ENCODE data around the gene RASSF6. TPM values are rescaled to one million over a fixed set of nuclear protein-coding genes. Genes with fewer than 3 reads are reported as not detected.

The RASSF6 gene
- polyA plus RNA-seq, 1 donor from 2014 or later, result not detected

DNA sequence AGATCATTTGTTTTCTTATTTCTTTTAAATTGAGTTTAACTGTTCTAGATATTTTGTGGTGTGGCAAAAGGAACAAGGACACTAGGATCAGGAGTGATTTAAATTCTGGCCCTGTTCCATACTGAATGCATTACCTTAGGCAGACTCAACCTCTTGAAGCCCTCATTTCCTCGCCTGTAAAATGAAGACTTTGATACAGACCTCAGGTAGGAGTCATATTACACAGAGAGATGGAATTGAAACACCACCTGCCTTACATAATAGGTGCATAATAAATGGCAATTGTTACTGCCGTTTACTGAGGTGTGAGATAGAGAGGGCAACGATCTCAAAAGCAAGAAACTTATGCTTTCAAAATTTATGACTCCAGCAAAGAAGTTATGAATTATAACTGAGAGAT lies 28.2 kb upstream of the RASSF6 start:
- TF ChIP-seq EZH2 (IDR thresholded peaks at IDR 0.05; ENCODE audit: borderline replicate concordance, insufficient read depth, low read length, poor library complexity, severe bottlenecking) (no peak), RAD21 (conservative IDR thresholded peaks at IDR 0.05) (no peak), REST (IDR thresholded peaks at IDR 0.05; ENCODE audit: borderline replicate concordance) (no peak), POLR2AphosphoS5 (IDR thresholded peaks at IDR 0.05) (no peak), TAF1 (IDR thresholded peaks at IDR 0.05; ENCODE audit: low read depth) (no peak), SMC3 (conservative IDR thresholded peaks at IDR 0.05; ENCODE audit: poor library complexity) (no peak), EP300 (conservative IDR thresholded peaks at IDR 0.05; ENCODE audit: poor library complexity, severe bottlenecking) (no peak), MXI1 (conservative IDR thresholded peaks at IDR 0.05; ENCODE audit: poor library complexity, severe bottlenecking) (no peak), CTCF (IDR thresholded peaks at IDR 0.05; ENCODE audit: poor library complexity, severe bottlenecking) (no peak)
- H3K27me3 ChIP-seq (ENCODE audit: insufficient read depth, low read depth, low read length), result no peaks in the 10 kb centered on the region
- H3K4me3 ChIP-seq (ENCODE audit: low read length), result no peak overlapping the region
- H3K9me3 ChIP-seq (ENCODE audit: low read length), result no peaks in the 10 kb centered on the region
- H3K4me2 ChIP-seq (ENCODE audit: low read length), result no peak overlapping the region
- H3K9me2 ChIP-seq (ENCODE audit: insufficient read depth, low read length), result no peaks in the 10 kb centered on the region
- no peaks in the 10 kb centered on the region for H3K36me3 ChIP-seq (ENCODE audit: insufficient read depth, low read length)
- H2AFZ ChIP-seq (ENCODE audit: low read depth, low read length), result no peak overlapping the region
- no peaks in the 10 kb centered on the region for H4K20me1 ChIP-seq (ENCODE audit: insufficient read depth)
- H3K27ac ChIP-seq (ENCODE audit: low read length), result no peak overlapping the region
- H3K79me2 ChIP-seq (replicated peaks; ENCODE audit: insufficient read depth, low read length), result no peaks in the 10 kb centered on the region
- no peak overlapping the region for H3K9ac ChIP-seq (ENCODE audit: low read length)
- H3F3A ChIP-seq (ENCODE audit: insufficient read depth, low read length, poor library complexity, severe bottlenecking), result no peaks in the 10 kb centered on the region

DNA sequence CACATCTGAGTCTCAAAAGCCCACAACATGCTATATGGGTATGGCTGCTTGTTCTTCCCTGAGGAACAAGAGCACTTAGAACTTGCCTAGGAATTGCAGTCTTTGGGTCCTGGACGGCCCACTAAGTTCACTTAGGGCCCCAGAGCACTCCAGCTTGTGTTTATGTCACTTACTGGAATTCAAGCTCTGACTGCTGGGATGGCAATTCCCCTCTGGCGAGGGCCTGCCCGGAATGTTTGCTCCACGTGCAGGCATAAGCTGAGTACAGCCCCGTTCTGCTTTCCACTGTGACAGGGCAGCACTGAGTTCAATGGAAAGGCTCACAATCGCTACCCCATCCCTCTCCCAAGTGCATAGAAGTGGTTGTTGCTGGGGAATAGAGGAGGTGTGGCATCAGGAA lies 25.9 kb upstream of the RASSF6 start:
- no peaks in the 10 kb centered on the region for H3K36me3 ChIP-seq (ENCODE audit: insufficient read depth, low read length)
- TF ChIP-seq RAD21 (conservative IDR thresholded peaks at IDR 0.05) (no peak), POLR2AphosphoS5 (IDR thresholded peaks at IDR 0.05) (no peak), CTCF (IDR thresholded peaks at IDR 0.05; ENCODE audit: poor library complexity, severe bottlenecking) (no peak), MXI1 (conservative IDR thresholded peaks at IDR 0.05; ENCODE audit: poor library complexity, severe bottlenecking) (no peak), SMC3 (conservative IDR thresholded peaks at IDR 0.05; ENCODE audit: poor library complexity) (no peak), EZH2 (IDR thresholded peaks at IDR 0.05; ENCODE audit: borderline replicate concordance, insufficient read depth, low read length, poor library complexity, severe bottlenecking) (no peak), TAF1 (IDR thresholded peaks at IDR 0.05; ENCODE audit: low read depth) (no peak), REST (IDR thresholded peaks at IDR 0.05; ENCODE audit: borderline replicate concordance) (no peak), EP300 (conservative IDR thresholded peaks at IDR 0.05; ENCODE audit: poor library complexity, severe bottlenecking) (no peak)
- no peaks in the 10 kb centered on the region for H3K27me3 ChIP-seq (ENCODE audit: insufficient read depth, low read depth, low read length)
- H3K4me3 ChIP-seq (ENCODE audit: low read length), result no peak overlapping the region
- H3K9ac ChIP-seq (ENCODE audit: low read length), result no peak overlapping the region
- no peak overlapping the region for H3K4me2 ChIP-seq (ENCODE audit: low read length)
- no peaks in the 10 kb centered on the region for H3K9me3 ChIP-seq (ENCODE audit: low read length)
- no peaks in the 10 kb centered on the region for H3K79me2 ChIP-seq (replicated peaks; ENCODE audit: insufficient read depth, low read length)
- no peak overlapping the region for H2AFZ ChIP-seq (ENCODE audit: low read depth, low read length)
- no peaks in the 10 kb centered on the region for H3K9me2 ChIP-seq (ENCODE audit: insufficient read depth, low read length)
- H4K20me1 ChIP-seq (ENCODE audit: insufficient read depth), result no peaks in the 10 kb centered on the region
- H3F3A ChIP-seq (ENCODE audit: insufficient read depth, low read length, poor library complexity, severe bottlenecking), result no peaks in the 10 kb centered on the region
- H3K27ac ChIP-seq (ENCODE audit: low read length), result no peak overlapping the region
